Psoas muscle (tissue), 8 donors: Measurements from ENCODE around the gene USB1. TPM values are rescaled to one million over a fixed set of nuclear protein-coding genes. Genes with fewer than 3 reads are reported as not detected.

Experiments
- ATAC-seq, 4 donors: fragments of 200-7000 bp; cut with Tn5 transposase; one replicate each; pipeline ENCODE4 v1.9.1; 2020; ENCODE audit warnings: moderate library complexity in 3 of 4, mild to moderate bottlenecking in 2 of 4
- DNase-seq, 2 donors: peaks; one replicate each; pipeline ENCODE4 v3.0.0-alpha.2; 2020
- H3K27ac ChIP-seq: fragments of 200-600 bp; one replicate; pipeline ENCODE4 v1.8.0; 2022
- H3K27me3 ChIP-seq, 3 donors: fragments of 200-600 bp in 1 of 3; one replicate each; pipeline versions ENCODE4 v1.6.1 to v1.8.0; 2013 to 2022; ENCODE audit warnings: low read length in 2 of 3, mild to moderate bottlenecking in 2 of 3, moderate library complexity in 1 of 3; ENCODE audit not compliant: insufficient read depth in 3 of 3
- H3K36me3 ChIP-seq, 2 donors: fragments of 200-600 bp in 1 of 2; one replicate each; pipeline versions ENCODE4 v1.6.1 to v1.8.0; 2013 to 2022; ENCODE audit warnings: low read depth in 1 of 2, mild to moderate bottlenecking in 1 of 2, moderate library complexity in 1 of 2; ENCODE audit not compliant: insufficient read depth in 1 of 2
- H3K4me1 ChIP-seq: fragments of 200-600 bp; one replicate; pipeline ENCODE4 v1.8.0; 2022
- H3K4me3 ChIP-seq: fragments of 200-600 bp; one replicate; pipeline ENCODE4 v1.8.0; 2022; ENCODE audit warnings: mild to moderate bottlenecking
- H3K9me3 ChIP-seq: fragments of 200-600 bp; one replicate; pipeline ENCODE4 v1.8.0; 2022
- WGBS, 3 donors: extraction: QIAGEN DNeasy Blood & Tissue Kit; methylation state at CpG; one replicate each; pipeline versions ENCODE4 v1.1.6 to v1.1.7; 2013; 5-methylcytosine and 5-hydroxymethylcytosine counted together
- intact Hi-C, 2 donors: fragments of 100-400 bp; cut with DNase I; formaldehyde crosslinking; loops; one replicate each; pipeline versions ENCODE4 v1.11.0 to v1.14.2; 2022
- polyA plus RNA-seq, 3 donors: library from polyadenylated mRNA; stranded (reverse); fragments of 200-250 nt; gene quantifications; one replicate each; pipeline ENCODE4 v1.2.3, GENCODE V29; 2013
- total RNA-seq, 4 donors: library from RNA; stranded (reverse); fragmentation: NEBNext Ultra II Directional in 2 of 4; extraction: Animal tissue kit (Norgen Biotek cat#: 25700) in 2 of 4; gene quantifications; one replicate each; pipeline versions ENCODE4 v1.2.1 to v1.2.4, GENCODE V29; 2021 to 2023
- TF ChIP-seq, protein P1 (sequence below): fragments of 200-600 bp; IDR thresholded peaks from one replicate; pipeline ENCODE4 v1.8.0; 2022; ENCODE audit warnings: antibody characterized with exemption
- donor health status: healthy with polysubstance abuse.
- donor health status: DM: no; HTN: no; CAD: no; lungs with moderate emphysema.
- donor health status: Bipolar disorder and iron deficiency.
- donor health status: healthy.
- donor health status: DM: yes; HTN: yes; CAD: no.
- donor health status: DM: no; HTN: no; CAD: no.
- donor health status: DM: no; HTN: no; CAD: no.
- donor health status: DM: yes; HTN: yes; CAD: no.

Gene USB1
- total and polyA plus RNA-seq, 7 donors, result 10.1 to 30.7 (median 18.5) TPM

DNA sequence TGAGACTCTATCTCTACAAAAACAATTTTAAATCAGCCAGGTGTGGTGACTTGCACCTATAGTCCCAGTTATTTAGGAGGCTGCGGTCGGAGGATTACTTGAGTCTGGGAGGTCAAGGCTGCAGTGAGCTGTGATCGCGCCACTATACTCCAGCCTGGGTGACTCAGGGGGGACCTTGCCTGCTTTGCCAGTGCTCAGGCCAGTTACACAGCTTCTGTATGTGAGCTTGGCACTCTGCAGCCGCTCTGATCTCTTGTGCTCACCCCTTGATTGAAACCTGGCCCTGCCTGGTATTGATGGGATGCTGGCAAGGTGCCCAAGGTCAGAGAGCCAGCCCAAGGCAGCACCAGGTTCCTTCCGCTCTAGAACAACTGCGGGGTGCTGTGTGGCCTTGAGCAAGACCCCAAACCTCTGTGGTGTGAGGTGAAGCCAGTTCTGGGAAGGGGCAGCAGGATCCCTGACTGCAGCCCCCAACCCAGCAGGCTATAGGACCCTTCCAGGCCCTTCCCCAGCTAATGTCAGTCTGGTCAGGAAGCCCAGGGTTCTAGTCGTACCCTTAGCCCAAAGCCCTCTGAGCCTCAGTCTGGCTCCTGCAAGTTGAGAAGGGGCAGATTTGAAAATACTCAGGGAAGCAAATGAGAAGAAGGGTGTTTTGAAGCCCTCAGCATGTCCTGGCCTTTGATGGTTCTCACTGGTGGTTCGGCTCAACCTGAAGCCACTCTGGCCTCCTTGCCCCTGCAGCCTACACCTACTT lies 43.2 kb downstream of the USB1 start:
- no peak overlapping the region for H3K27ac ChIP-seq
- no peak overlapping the region for H3K4me3 ChIP-seq
- no peaks in the 10 kb centered on the region for H3K9me3 ChIP-seq
- ATAC-seq (no peak), DNase-seq (peak in 1 of 2 donors; percentile 27)
- peaks cover 0 to 45% of the 10 kb centered on the region in 2 donors for H3K36me3 ChIP-seq
- no peaks in the 10 kb centered on the region for H3K27me3 ChIP-seq
- 90 to 92% (median 90%) methylated on average over 9 of the region's 9 CpGs for WGBS, 3 donors
- H3K4me1 ChIP-seq, result peaks cover 4% of the 10 kb centered on the region
- intact Hi-C loops, result no loop called here
- TF ChIP-seq, protein P1, sequence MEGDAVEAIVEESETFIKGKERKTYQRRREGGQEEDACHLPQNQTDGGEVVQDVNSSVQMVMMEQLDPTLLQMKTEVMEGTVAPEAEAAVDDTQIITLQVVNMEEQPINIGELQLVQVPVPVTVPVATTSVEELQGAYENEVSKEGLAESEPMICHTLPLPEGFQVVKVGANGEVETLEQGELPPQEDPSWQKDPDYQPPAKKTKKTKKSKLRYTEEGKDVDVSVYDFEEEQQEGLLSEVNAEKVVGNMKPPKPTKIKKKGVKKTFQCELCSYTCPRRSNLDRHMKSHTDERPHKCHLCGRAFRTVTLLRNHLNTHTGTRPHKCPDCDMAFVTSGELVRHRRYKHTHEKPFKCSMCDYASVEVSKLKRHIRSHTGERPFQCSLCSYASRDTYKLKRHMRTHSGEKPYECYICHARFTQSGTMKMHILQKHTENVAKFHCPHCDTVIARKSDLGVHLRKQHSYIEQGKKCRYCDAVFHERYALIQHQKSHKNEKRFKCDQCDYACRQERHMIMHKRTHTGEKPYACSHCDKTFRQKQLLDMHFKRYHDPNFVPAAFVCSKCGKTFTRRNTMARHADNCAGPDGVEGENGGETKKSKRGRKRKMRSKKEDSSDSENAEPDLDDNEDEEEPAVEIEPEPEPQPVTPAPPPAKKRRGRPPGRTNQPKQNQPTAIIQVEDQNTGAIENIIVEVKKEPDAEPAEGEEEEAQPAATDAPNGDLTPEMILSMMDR, result no peak

DNA sequence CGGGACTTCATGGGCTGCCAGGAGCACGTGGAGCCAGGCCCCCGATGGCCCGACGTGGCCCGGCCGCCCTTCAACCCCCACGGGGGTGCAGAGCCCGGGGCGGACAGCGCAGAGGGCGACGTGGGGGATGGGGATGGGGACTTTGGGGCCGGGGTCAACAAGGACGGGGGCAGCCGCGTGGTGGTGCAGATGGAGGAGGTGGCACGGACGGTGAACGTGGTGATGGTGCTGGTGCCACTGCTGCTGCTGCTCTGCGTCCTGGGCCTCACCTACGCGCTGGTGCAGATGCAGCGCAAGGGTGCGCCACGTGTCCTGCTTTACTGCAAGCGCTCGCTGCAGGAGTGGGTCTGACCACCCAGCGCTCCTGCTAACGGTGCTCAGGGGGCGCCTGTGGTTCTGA lies 43.9 kb downstream of the USB1 start:
- H3K4me1 ChIP-seq, result peaks cover 4% of the 10 kb centered on the region
- TF ChIP-seq, protein P1, result no peak
- WGBS, 3 donors, result 86 to 88% (median 87%) methylated on average over 31 of the region's 31 CpGs
- no peak overlapping the region for H3K27ac ChIP-seq
- DNase-seq, result peak in 1 of 2 donors; percentile 38
- no peak overlapping the region for H3K4me3 ChIP-seq
- H3K27me3 ChIP-seq, result no peaks in the 10 kb centered on the region
- H3K9me3 ChIP-seq, result no peaks in the 10 kb centered on the region
- ATAC-seq, result no peak
- peaks cover 0 to 38% of the 10 kb centered on the region in 2 donors for H3K36me3 ChIP-seq
- intact Hi-C loops, result no loop called here

DNA sequence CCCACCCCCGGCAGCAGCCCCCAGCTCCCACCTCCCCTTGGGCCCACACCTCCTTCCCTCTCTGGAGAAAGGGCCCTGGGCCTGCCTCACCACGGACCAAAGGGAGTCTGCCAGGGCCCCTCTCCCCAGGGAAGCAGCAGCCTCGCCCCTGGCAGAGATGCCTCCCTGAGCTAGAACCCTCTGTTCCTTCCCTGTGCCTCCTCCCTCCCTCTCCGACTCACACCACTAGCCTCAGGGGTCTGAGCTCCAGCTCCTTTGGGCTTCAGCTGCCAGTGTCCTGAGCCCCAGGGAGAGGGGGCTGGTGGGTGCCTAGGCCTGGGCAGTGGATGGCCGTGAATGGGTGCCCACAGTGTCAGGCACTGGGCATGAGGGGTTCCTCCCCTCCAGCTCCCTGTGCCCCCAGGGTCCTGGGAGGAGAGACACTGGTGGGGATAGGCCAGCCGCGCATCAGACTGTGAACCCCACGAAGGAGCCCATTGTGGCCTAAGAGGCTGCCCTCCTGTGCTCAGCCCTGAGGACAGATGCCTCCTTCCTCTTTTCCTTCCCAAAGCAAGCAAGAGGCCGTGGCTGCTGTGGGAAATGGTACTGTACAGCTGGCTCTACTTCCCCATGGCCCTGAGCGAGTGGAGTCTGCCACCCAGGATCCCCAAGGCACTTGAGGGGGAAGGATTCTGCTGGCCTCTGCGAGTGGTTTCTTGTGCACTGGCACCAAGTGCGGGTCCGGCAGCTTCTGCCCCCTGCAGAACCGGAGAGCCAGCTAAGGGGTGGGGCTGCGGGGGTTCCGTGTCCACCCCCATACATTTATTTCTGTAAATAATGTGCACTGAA lies 45.1 kb downstream of the USB1 start:
- TF ChIP-seq, protein P1, result no peak
- peak in 1 of 2 donors; percentile 44 for DNase-seq
- ATAC-seq, result no peak
- Histone ChIP-seq H3K36me3 (peaks cover 0 to 28% of the 10 kb centered on the region in 2 donors), H3K4me3 (no peak overlapping the region), H3K9me3 (no peaks in the 10 kb centered on the region), H3K27ac (no peak overlapping the region), H3K27me3 (no peaks in the 10 kb centered on the region), H3K4me1 (peaks cover 4% of the 10 kb centered on the region)
- intact Hi-C loops, result no loop called here
- WGBS, 3 donors, result 79 to 81% (median 80%) methylated on average over 16 of the region's 16 CpGs

DNA sequence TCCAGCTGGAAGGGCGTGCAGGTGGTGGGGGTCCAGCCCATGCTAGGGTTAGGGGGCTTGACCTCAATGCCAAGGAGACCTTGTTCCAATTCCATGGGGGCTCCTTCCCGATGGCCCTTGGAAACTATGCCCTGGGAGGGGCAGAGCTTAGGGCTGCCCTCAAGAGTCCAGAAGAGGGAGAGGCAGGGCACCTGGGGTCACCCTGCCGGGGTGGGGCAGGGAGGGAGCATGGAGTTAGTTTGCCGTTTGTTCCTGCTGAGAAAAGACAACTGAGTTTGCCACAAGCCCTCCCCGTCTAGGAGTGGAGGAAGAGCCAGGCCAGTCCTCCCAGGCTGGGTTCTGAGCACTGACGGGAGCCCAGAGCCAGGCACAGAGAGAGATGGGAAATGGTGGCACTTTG lies 45.7 kb downstream of the USB1 start:
- WGBS, 3 donors, result 47 to 66% (median 48%) methylated on average over 6 of the region's 6 CpGs
- H3K27me3 ChIP-seq, result no peaks in the 10 kb centered on the region
- TF ChIP-seq, protein P1, result no peak
- DNase-seq (peak in 1 of 2 donors; percentile 24), ATAC-seq (no peak)
- peaks cover 4% of the 10 kb centered on the region for H3K4me1 ChIP-seq
- H3K27ac ChIP-seq, result no peak overlapping the region
- H3K36me3 ChIP-seq, result peaks cover 0 to 21% of the 10 kb centered on the region in 2 donors
- no peak overlapping the region for H3K4me3 ChIP-seq
- no peaks in the 10 kb centered on the region for H3K9me3 ChIP-seq
- intact Hi-C loops, result no loop called here
